ENCODE data around the gene HOXA6.

Gene HOXA6

GRCh38 chr7:27137640-27138315, 9.8 kb downstream of the HOXA6 start:
- no peak for DNase-seq

GRCh38 chr7:27134392-27134791, 13.2 kb downstream of the HOXA6 start:
- no peak for DNase-seq

GRCh38 chr7:27133409-27134231, 14.0 kb downstream of the HOXA6 start:
- peak in 1 of 2 experiments; percentile 17 for DNase-seq

- DNase-seq, result no peak
Observed at GRCh38 chr7:27132978-27133377, 14.6 kb downstream of the HOXA6 start.

- DNase-seq, result no peak
Observed at GRCh38 chr7:27132214-27132613, 15.4 kb downstream of the HOXA6 start.

- DNase-seq, result no peak
Observed at GRCh38 chr7:27131390-27131819, 16.2 kb downstream of the HOXA6 start.

GRCh38 chr7:27130540-27131389, 16.8 kb downstream of the HOXA6 start, which contains the start of gene HOXA4:
HOXA4 (minus strand) TSS chr7:27130757; CDS start chr7:27130733, 24 bp downstream.
- DNase-seq, result peak; percentile 54 to 84

- peak in 1 of 2 experiments; percentile 67 for DNase-seq
Observed at GRCh38 chr7:27129729-27130539, 17.6 kb downstream of the HOXA6 start.

GRCh38 chr7:27128776-27129728, 18.5 kb downstream of the HOXA6 start:
- no peak for DNase-seq

- no peak for DNase-seq
Observed at GRCh38 chr7:27128034-27128433, 19.5 kb downstream of the HOXA6 start.

GRCh38 chr7:27126596-27127327, 20.8 kb downstream of the HOXA6 start:
- no peak for DNase-seq

GRCh38 chr7:27125986-27126394, 21.6 kb downstream of the HOXA6 start:
- no peak for DNase-seq

GRCh38 chr7:27124902-27125689, 22.5 kb downstream of the HOXA6 start:
- DNase-seq, result no peak

GRCh38 chr7:27124096-27124901, 23.3 kb downstream of the HOXA6 start:
- DNase-seq, result no peak

GRCh38 chr7:27123477-27124053, 24.0 kb downstream of the HOXA6 start:
- DNase-seq, result no peak

GRCh38 chr7:27123007-27123476, 24.5 kb downstream of the HOXA6 start:
- DNase-seq, result no peak

- DNase-seq, result no peak
Observed at GRCh38 chr7:27122077-27122910, 25.3 kb downstream of the HOXA6 start.

Measured in NCI-H524 (cell line).